Neuronal stem cell (in vitro differentiated cells): Measurements from ENCODE around the gene TAS1R2.
"Not testable (repeated sequence)": the region's sequence is repeated elsewhere in the genome, so short reads cannot be mapped to it uniquely, and the experiment has no call there.

Experiments
- DNase-seq: peaks from one replicate; pipeline ENCODE4 v3.0.0-alpha.2; 2013; ENCODE audit warnings: low spot score
- H2AFZ ChIP-seq: one replicate; pipeline ENCODE4 v1.6.1; 2013; ENCODE audit warnings: mild to moderate bottlenecking, low read length, inconsistent platforms
- H2AK5ac ChIP-seq: 2 replicates; pipeline ENCODE4 v1.6.1; 2013; ENCODE audit warnings: low read depth, mild to moderate bottlenecking, inconsistent platforms, low read length, moderate library complexity, mixed read lengths
- H2BK120ac ChIP-seq: 2 replicates; pipeline ENCODE4 v1.6.1; 2013; ENCODE audit warnings: low read depth, mild to moderate bottlenecking, inconsistent platforms, low read length, moderate library complexity, mixed read lengths
- H2BK12ac ChIP-seq: one replicate; pipeline ENCODE4 v1.6.1; 2013; ENCODE audit warnings: low read length, inconsistent platforms
- H2BK15ac ChIP-seq: 2 replicates; pipeline ENCODE4 v1.6.1; 2013; ENCODE audit warnings: mild to moderate bottlenecking, low read length, inconsistent platforms, mixed read lengths
- H2BK5ac ChIP-seq: one replicate; pipeline ENCODE4 v1.6.1; 2013; ENCODE audit warnings: inconsistent platforms, mild to moderate bottlenecking, low read length, moderate library complexity
- H3K14ac ChIP-seq: one replicate; pipeline ENCODE4 v1.6.1; 2013; ENCODE audit warnings: low read length, inconsistent platforms
- H3K18ac ChIP-seq: 2 replicates; pipeline ENCODE4 v1.6.1; 2013; ENCODE audit warnings: low read length, inconsistent platforms
- H3K23ac ChIP-seq: 2 replicates; pipeline ENCODE4 v1.6.1; 2013; ENCODE audit warnings: low read depth, mild to moderate bottlenecking, mixed read lengths, low read length, inconsistent platforms; ENCODE audit not compliant: poor library complexity
- H3K27ac ChIP-seq: replicated peaks from 3 replicates; pipeline ENCODE4 v1.5.1; 2013; ENCODE audit warnings: low read length, inconsistent platforms
- H3K27me3 ChIP-seq, 3 experiments: 2 replicates each; pipeline ENCODE4 v1.6.1; 2013; ENCODE audit warnings: low read length in 3 of 3, mild to moderate bottlenecking in 2 of 3, inconsistent platforms in 1 of 3, low read depth in 1 of 3, mixed read lengths in 1 of 3, moderate library complexity in 1 of 3; ENCODE audit not compliant: control insufficient read depth in 3 of 3, insufficient read depth in 3 of 3
- H3K36me3 ChIP-seq, 2 donors: replicated peaks in 1 of 2; 2 replicates each; pipeline ENCODE4 v1.6.1; 2013; ENCODE audit warnings: low read length in 2 of 2; ENCODE audit not compliant: control insufficient read depth in 2 of 2, insufficient read depth in 2 of 2
- H3K4ac ChIP-seq: 2 replicates; pipeline ENCODE4 v1.6.1; 2013; ENCODE audit warnings: inconsistent platforms, mild to moderate bottlenecking, low read length, moderate library complexity
- H3K4me1 ChIP-seq, 2 donors: 1 replicate in 1 of 2; 2 replicates in 1 of 2; pipeline ENCODE4 v1.6.1; 2013; ENCODE audit warnings: low read length in 2 of 2, low read depth in 1 of 2; ENCODE audit not compliant: control insufficient read depth in 2 of 2, insufficient read depth in 1 of 2
- H3K4me2 ChIP-seq: one replicate; pipeline ENCODE4 v1.6.1; 2013; ENCODE audit warnings: mild to moderate bottlenecking, low read length, inconsistent platforms; ENCODE audit not compliant: insufficient read depth, poor library complexity, severe bottlenecking
- H3K4me3 ChIP-seq, 2 donors: 2 replicates each; pipeline ENCODE4 v1.5.1; 2013; ENCODE audit warnings: low read length in 2 of 2, mild to moderate bottlenecking in 2 of 2, inconsistent platforms in 1 of 2, moderate library complexity in 1 of 2
- H3K79me1 ChIP-seq: one replicate; pipeline ENCODE4 v1.6.1; 2013; ENCODE audit warnings: low read depth, mild to moderate bottlenecking, inconsistent platforms, low read length, moderate library complexity
- H3K9ac ChIP-seq: one replicate; pipeline ENCODE4 v1.6.1; 2013; ENCODE audit warnings: mild to moderate bottlenecking, low read depth, low read length, inconsistent platforms; ENCODE audit not compliant: poor library complexity
- H3K9me3 ChIP-seq, 2 donors: replicated peaks in 1 of 2; 2 replicates each; pipeline versions ENCODE3 to v1.6.1; 2013; ENCODE audit warnings: low read length in 2 of 2, mild to moderate bottlenecking in 2 of 2, inconsistent platforms in 1 of 2, low read depth in 1 of 2, mixed read lengths in 1 of 2, moderate library complexity in 1 of 2; ENCODE audit not compliant: control insufficient read depth in 2 of 2, insufficient read depth in 1 of 2
- H4K8ac ChIP-seq: one replicate; pipeline ENCODE4 v1.6.1; 2013; ENCODE audit warnings: low read depth, mild to moderate bottlenecking, inconsistent platforms, low read length, moderate library complexity
- H4K91ac ChIP-seq: one replicate; pipeline ENCODE4 v1.6.1; 2013; ENCODE audit warnings: low read length, low read depth, mild to moderate bottlenecking, inconsistent platforms; ENCODE audit not compliant: poor library complexity
- WGBS, 2 donors: extraction: QIAGEN DNeasy Blood & Tissue Kit; methylation state at CpG; one replicate each; pipeline ENCODE4 v1.1.7; 2013; ENCODE audit warnings: missing lambda C conversion rate in 2 of 2, mixed read lengths in 1 of 2; ENCODE audit not compliant: insufficient read length in 2 of 2, insufficient replicate concordance in 1 of 2; ENCODE audit errors: extremely low coverage in 2 of 2; 5-methylcytosine and 5-hydroxymethylcytosine counted together

TAS1R2 gene

DNA sequence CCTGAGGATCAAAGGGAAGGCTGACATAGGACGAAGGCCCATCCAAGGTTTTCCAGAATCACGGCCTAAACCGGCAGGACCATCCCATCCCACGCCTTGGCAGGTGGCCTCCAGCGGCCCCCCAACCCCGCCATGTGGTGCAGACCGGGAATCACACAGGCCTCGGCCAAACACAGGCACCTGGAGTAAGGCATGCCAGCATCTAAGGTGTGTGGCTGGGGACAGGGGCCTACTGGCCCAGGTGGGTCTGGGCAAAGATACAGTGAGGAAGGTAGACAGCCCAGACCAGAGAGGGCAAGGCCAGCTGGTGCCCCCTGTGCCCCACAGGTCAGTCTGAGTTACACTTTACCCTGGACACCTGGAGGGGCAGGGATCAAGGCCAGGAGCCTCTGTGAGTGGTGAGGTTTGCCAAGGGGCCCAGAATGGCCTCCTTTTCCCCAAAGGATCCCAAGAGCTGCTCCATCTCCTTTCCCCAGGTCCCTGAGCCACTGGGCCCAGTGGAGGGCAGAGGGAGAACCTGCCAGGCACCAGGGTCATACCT lies 12.7 kb upstream of the TAS1R2 start:
- Histone ChIP-seq H3K9ac (no peak overlapping the region), H3K4me3 (no peak overlapping the region), H2BK15ac (no peak overlapping the region), H3K4ac (no peak overlapping the region), H3K36me3 (peaks cover 0 to 6% of the 10 kb centered on the region in 2 donors), H3K27me3 (peaks cover 0 to under 1% (median 0%) of the 10 kb centered on the region in 3 experiments), H3K27ac (no peak overlapping the region), H3K23ac (no peak overlapping the region), H3K4me2 (no peak overlapping the region), H2BK5ac (no peak overlapping the region), H2BK120ac (no peak overlapping the region), H2AFZ (no peak overlapping the region), H3K9me3 (no peaks in the 10 kb centered on the region), H3K79me1 (no peaks in the 10 kb centered on the region), H4K91ac (no peak overlapping the region), H3K18ac (no peak overlapping the region), H2AK5ac (no peak overlapping the region), H2BK12ac (no peak overlapping the region), H4K8ac (no peak overlapping the region), H3K14ac (no peak overlapping the region), H3K4me1 (no peaks in the 10 kb centered on the region)
- WGBS, 2 donors = no CpG with 5 or more reads among the region's 8 CpGs
- DNase-seq = no peak

DNA sequence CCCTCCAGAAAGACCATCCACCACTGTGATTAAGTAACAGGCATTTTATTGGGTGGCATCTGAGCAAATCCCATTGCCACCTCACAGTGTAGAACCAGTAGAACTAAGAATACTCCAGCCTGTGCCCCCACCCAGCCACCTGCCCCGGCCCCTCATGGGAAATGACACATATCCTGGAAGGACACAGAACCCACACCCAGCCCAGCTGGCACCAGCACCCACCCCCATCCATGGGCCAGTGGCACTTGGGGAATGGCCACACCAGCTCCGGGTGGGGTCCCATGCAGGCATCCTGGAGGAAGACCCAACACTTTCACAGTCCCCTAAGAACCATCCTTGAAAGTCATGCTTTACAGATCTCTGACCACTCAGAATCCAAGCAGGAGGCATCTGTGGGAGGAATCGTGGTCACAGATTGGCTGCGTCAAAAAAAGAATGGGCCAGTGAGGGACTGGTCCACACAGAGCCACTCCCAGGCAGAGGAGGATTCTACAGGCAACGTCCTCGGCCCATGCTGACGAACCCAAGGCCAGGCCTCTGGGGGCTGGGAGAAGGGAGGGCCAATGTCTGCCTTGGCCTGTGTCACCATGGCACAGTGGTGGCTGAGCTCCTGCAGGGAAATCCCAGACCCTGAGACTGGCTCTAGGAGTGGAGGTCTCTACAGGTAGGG lies 12.1 kb upstream of the TAS1R2 start:
- Histone ChIP-seq H4K8ac (no peak overlapping the region), H4K91ac (no peak overlapping the region)

GRCh38 chr1:18870957-18871356 lies 11.5 kb upstream of the TAS1R2 start:
- Histone ChIP-seq H3K23ac (no peak overlapping the region), H2AK5ac (no peak overlapping the region), H3K27ac (no peak overlapping the region), H4K91ac (no peak overlapping the region), H3K4me1 (no peaks in the 10 kb centered on the region), H2AFZ (no peak overlapping the region), H4K8ac (no peak overlapping the region), H2BK5ac (no peak overlapping the region), H3K27me3 (peaks cover 0 to 11% (median 0%) of the 10 kb centered on the region in 3 experiments), H2BK15ac (no peak overlapping the region), H3K4me2 (no peak overlapping the region), H3K4ac (no peak overlapping the region), H3K18ac (no peak overlapping the region), H3K79me1 (no peaks in the 10 kb centered on the region), H2BK12ac (no peak overlapping the region), H2BK120ac (no peak overlapping the region), H3K9ac (no peak overlapping the region), H3K36me3 (peaks cover 0 to 4% of the 10 kb centered on the region in 2 donors), H3K4me3 (no peak overlapping the region), H3K14ac (no peak overlapping the region), H3K9me3 (no peaks in the 10 kb centered on the region)
- DNase-seq = no peak
- no CpG with 5 or more reads among the region's 10 CpGs for WGBS, 2 donors

More for the DNA sequence above, 12.1 kb upstream of the TAS1R2 start:
- no peak overlapping the region for H3K27ac ChIP-seq
- H2BK120ac ChIP-seq = no peak overlapping the region
- H2BK12ac ChIP-seq = no peak overlapping the region
- H2AK5ac ChIP-seq = no peak overlapping the region
- no peak overlapping the region for H2BK5ac ChIP-seq
- H3K79me1 ChIP-seq = no peaks in the 10 kb centered on the region
- peaks cover 0 to 6% (median 0%) of the 10 kb centered on the region in 3 experiments for H3K27me3 ChIP-seq
- H2BK15ac ChIP-seq = no peak overlapping the region
- WGBS, 2 donors = no CpG with 5 or more reads among the region's 7 CpGs
- no peaks in the 10 kb centered on the region for H3K4me1 ChIP-seq
- no peak overlapping the region for H3K23ac ChIP-seq
- no peak overlapping the region for H2AFZ ChIP-seq
- H3K4ac ChIP-seq = no peak overlapping the region
- H3K9ac ChIP-seq = no peak overlapping the region
- no peaks in the 10 kb centered on the region for H3K9me3 ChIP-seq
- H3K36me3 ChIP-seq = peaks cover 0 to 6% of the 10 kb centered on the region in 2 donors
- H3K14ac ChIP-seq = no peak overlapping the region
- H3K4me2 ChIP-seq = no peak overlapping the region
- DNase-seq = no peak
- H3K18ac ChIP-seq = no peak overlapping the region
- no peak overlapping the region for H3K4me3 ChIP-seq

DNA sequence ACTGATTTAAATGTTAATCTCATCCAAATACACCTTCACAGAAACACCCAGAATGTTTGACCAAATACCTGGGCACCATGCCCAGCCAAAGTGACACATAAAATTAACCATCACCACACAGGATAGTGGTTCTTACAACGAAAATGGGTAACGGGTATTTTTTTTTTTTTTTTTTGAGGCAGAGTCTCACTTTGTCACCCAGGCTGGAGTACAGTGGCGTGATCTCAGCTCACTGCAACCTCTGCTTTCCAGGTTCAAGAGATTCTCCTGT lies 11.1 kb upstream of the TAS1R2 start:
- not testable (repeated sequence) for H2AFZ ChIP-seq, H3K36me3 ChIP-seq, H3K9me3 ChIP-seq, H2BK5ac ChIP-seq, H2BK12ac ChIP-seq, H3K79me1 ChIP-seq, H3K4me3 ChIP-seq, H3K18ac ChIP-seq, H2BK120ac ChIP-seq, H3K4ac ChIP-seq, H3K9ac ChIP-seq, DNase-seq, H3K14ac ChIP-seq, H2BK15ac ChIP-seq, H4K8ac ChIP-seq, H3K4me1 ChIP-seq, H3K4me2 ChIP-seq, H4K91ac ChIP-seq, H3K23ac ChIP-seq, H3K27ac ChIP-seq, H2AK5ac ChIP-seq
- WGBS, 2 donors = no CpG with 5 or more reads among the region's 3 CpGs
- H3K27me3 ChIP-seq = peaks cover 0 to 15% (median 0%) of the 10 kb centered on the region in 3 experiments
